AG04450 (cell line): ENCODE results near the gene ARHGAP31. TPM values are rescaled to one million over a fixed set of nuclear protein-coding genes. Genes with fewer than 3 reads are reported as not detected.
"Not testable (repeated sequence)": the region's sequence is repeated elsewhere in the genome, so short reads cannot be mapped to it uniquely, and the experiment has no call there.

Source experiments
- CTCF ChIA-PET: fragments of 300-600, 350-600 bp; formaldehyde crosslinking; extraction: SDS; loops from one replicate; lab custom pipeline; 2022; ENCODE audit warnings: antibody characterized with exemption, inconsistent platforms; lab: Charles Lee
- POLR2A ChIA-PET: fragments of 350-600 bp; formaldehyde crosslinking; extraction: SDS; loops from one replicate; lab custom pipeline; 2021; ENCODE audit warnings: antibody characterized with exemption, inconsistent platforms; lab: Yijun Ruan, JAX
- DNase-seq: peaks from one replicate; pipeline ENCODE4 v3.0.0-alpha.2; 2011; ENCODE audit warnings: low read depth, low spot score
- H3K27ac ChIP-seq: one replicate; pipeline ENCODE4 v1.5.1; 2012; ENCODE audit warnings: low read depth, low read length, control low read depth
- H3K27me3 ChIP-seq: one replicate; pipeline ENCODE4 v1.6.0; 2012; ENCODE audit warnings: low read length; ENCODE audit not compliant: control insufficient read depth, insufficient read depth
- H3K4me3 ChIP-seq: 2 replicates; pipeline ENCODE4 v1.5.1; 2011; ENCODE audit warnings: mild to moderate bottlenecking, low read depth, low read length, control low read depth
- H3K9me3 ChIP-seq: 2 replicates; pipeline ENCODE4 v1.5.1; 2012; ENCODE audit warnings: low read length; ENCODE audit not compliant: control insufficient read depth, insufficient read depth
- CTCF ChIP-seq: IDR thresholded peaks from 2 replicates; pipeline ENCODE4 v1.5.1; 2011; ENCODE audit warnings: low read depth, low read length, control low read depth, inconsistent platforms
- polyA plus RNA-seq: library from polyadenylated mRNA; depleted of rRNA; stranded (reverse); fragments of >200 nt; gene quantifications from 2 replicates; pipeline ENCODE4 v1.2.3, GENCODE V29; 2011

ARHGAP31 gene
- polyA plus RNA-seq, 1 experiment, result 14.1 TPM

GRCh38 chr3:119318876-119319275 is 24.7 kb downstream of the ARHGAP31 start:
- H3K27ac ChIP-seq, result no peak overlapping the region
- no peak overlapping the region for H3K4me3 ChIP-seq
- peak; percentile 66 for DNase-seq
- CTCF ChIA-PET, result no interaction called here
- no peaks in the 10 kb centered on the region; the same call in 1 of the 2 replicates for H3K9me3 ChIP-seq
- no peak for TF ChIP-seq CTCF
- H3K27me3 ChIP-seq, result no peaks in the 10 kb centered on the region
- POLR2A ChIA-PET, result interaction anchor here (0.6 kb wide), 1 partner anchor 79 kb away, joined by 3 read pairs; no protein-coding TSS in a partner anchor

- Histone ChIP-seq H3K27ac (no peak overlapping the region), H3K4me3 (no peak overlapping the region), H3K27me3 (no peaks in the 10 kb centered on the region), H3K9me3 (no peaks in the 10 kb centered on the region; the same call in 1 of the 2 replicates)
- DNase-seq, result no peak
- POLR2A ChIA-PET, result no interaction called here
- no peak for TF ChIP-seq CTCF
- CTCF ChIA-PET, result no interaction called here
Observed at GRCh38 chr3:119319311-119319710, 25.1 kb downstream of the ARHGAP31 start.

- DNase-seq, POLR2A ChIA-PET, H3K27me3 ChIP-seq, H3K27ac ChIP-seq, H3K9me3 ChIP-seq, CTCF ChIA-PET, H3K4me3 ChIP-seq: not testable (repeated sequence)
Observed at GRCh38 chr3:119320785-119321184, 26.6 kb downstream of the ARHGAP31 start.

GRCh38 chr3:119322021-119322834 is 28.0 kb downstream of the ARHGAP31 start:
- no peaks in the 10 kb centered on the region; the same call in 1 of the 2 replicates for H3K9me3 ChIP-seq
- POLR2A ChIA-PET, result interaction anchor here (0.8 to 1.7 kb wide), 9 partner anchors 11 to 85 kb away, joined by 3 to 5 read pairs (median 4); partner anchors contain the start of gene ARHGAP31
- H3K27me3 ChIP-seq, result no peaks in the 10 kb centered on the region
- peak overlapping the region; percentile 66 for H3K4me3 ChIP-seq
- DNase-seq, result no peak
- TF ChIP-seq CTCF, result no peak
- H3K27ac ChIP-seq, result peak overlapping the region; percentile 94
- CTCF ChIA-PET, result interaction anchor here (1.0 to 1.5 kb wide), 2 partner anchors 28 to 31 kb away, joined by 3 read pairs; no protein-coding TSS in a partner anchor

GRCh38 chr3:119322835-119323722 is 28.9 kb downstream of the ARHGAP31 start:
- ChIA-PET POLR2A (interaction anchor here (0.6 to 1.7 kb wide), 11 partner anchors 10 to 1152 kb away, joined by 3 to 5 read pairs (median 4); partner anchors contain the start of gene ARHGAP31), CTCF (interaction anchor here (0.7 to 1.5 kb wide), 2 partner anchors 28 to 30 kb away, joined by 3 to 4 read pairs; no protein-coding TSS in a partner anchor)
- TF ChIP-seq CTCF, result no peak
- peak overlapping the region; percentile 94 for H3K27ac ChIP-seq
- H3K27me3 ChIP-seq, result no peaks in the 10 kb centered on the region
- peak overlapping the region; percentile 66 for H3K4me3 ChIP-seq
- DNase-seq, result no peak
- H3K9me3 ChIP-seq, result no peaks in the 10 kb centered on the region; the same call in 1 of the 2 replicates
